ENCODE measurements around the gene ITGA2. TPM values are rescaled to one million over a fixed set of nuclear protein-coding genes. Genes with fewer than 3 reads are reported as not detected.

Gene ITGA2
- total RNA-seq, 1 experiment from 2014 or later, result 36.7 TPM

DNA sequence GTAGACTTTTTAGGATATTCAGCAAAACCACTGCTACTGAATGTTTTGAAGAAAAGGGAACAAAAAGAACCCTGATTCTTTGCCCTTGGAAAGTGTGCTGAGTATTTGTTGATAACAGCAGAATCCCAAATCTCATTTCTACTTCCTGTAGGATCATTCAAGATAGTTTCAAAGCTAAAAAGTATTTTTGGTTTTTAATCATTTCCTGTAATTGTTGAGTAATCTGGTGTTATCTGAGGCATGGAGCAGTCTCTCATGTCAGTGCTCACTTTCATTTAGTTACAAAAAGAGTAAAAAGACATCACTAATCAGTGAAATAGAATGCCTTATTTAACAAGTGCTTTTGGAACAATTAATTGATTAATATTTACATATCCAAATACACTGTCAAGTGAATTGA is 56.1 kb downstream of the ITGA2 start:
- Histone ChIP-seq H3K4me1 (ENCODE audit: insufficient read depth, low read length) (peaks cover 15% of the 10 kb centered on the region), H3F3A (ENCODE audit: low read length, unreplicated experiment) (no peaks in the 10 kb centered on the region), H4K20me1 (ENCODE audit: low read length) (no peaks in the 10 kb centered on the region), H2AFZ (ENCODE audit: low read length) (no peak overlapping the region), H3K79me2 (ENCODE audit: low read length) (peaks cover 7% of the 10 kb centered on the region; the same call in 1 of the 2 replicates), H3K9ac (ENCODE audit: low read length) (no peak overlapping the region), H3K4me3 (ENCODE audit: low read length) (no peak overlapping the region), H3K27ac (ENCODE audit: low read length) (no peak overlapping the region), H3K9me3 (ENCODE audit: low read length) (no peaks in the 10 kb centered on the region), H3K9me2 (replicated peaks; ENCODE audit: low read length) (no peaks in the 10 kb centered on the region), H3K4me2 (ENCODE audit: low read length) (no peak overlapping the region), H3K36me3 (ENCODE audit: low read depth, low read length) (peaks cover 48% of the 10 kb centered on the region), H3K27me3 (ENCODE audit: low read length) (no peaks in the 10 kb centered on the region)
- intact Hi-C loops (cut with micrococcal nuclease), result no loop called here
- ATAC-seq, result no peak
- CTCF ChIA-PET, result no interaction called here
- BruUV-seq (replicated peaks), result no TSS peak
- POLR2A ChIA-PET (ENCODE audit: unreplicated experiment), result no interaction called here
- no peak for DNase-seq
- TF ChIP-seq EZH2 (IDR thresholded peaks at IDR 0.05; ENCODE audit: low read length, unreplicated experiment), result no peak
- TF ChIP-seq, protein P1, sequence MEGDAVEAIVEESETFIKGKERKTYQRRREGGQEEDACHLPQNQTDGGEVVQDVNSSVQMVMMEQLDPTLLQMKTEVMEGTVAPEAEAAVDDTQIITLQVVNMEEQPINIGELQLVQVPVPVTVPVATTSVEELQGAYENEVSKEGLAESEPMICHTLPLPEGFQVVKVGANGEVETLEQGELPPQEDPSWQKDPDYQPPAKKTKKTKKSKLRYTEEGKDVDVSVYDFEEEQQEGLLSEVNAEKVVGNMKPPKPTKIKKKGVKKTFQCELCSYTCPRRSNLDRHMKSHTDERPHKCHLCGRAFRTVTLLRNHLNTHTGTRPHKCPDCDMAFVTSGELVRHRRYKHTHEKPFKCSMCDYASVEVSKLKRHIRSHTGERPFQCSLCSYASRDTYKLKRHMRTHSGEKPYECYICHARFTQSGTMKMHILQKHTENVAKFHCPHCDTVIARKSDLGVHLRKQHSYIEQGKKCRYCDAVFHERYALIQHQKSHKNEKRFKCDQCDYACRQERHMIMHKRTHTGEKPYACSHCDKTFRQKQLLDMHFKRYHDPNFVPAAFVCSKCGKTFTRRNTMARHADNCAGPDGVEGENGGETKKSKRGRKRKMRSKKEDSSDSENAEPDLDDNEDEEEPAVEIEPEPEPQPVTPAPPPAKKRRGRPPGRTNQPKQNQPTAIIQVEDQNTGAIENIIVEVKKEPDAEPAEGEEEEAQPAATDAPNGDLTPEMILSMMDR (conservative IDR thresholded peaks at IDR 0.05; ENCODE audit: low read depth, low read length), result no peak
- no peak for TF ChIP-seq EZH2phosphoT487 (IDR thresholded peaks at IDR 0.05; ENCODE audit: borderline replicate concordance, low read length)

DNA sequence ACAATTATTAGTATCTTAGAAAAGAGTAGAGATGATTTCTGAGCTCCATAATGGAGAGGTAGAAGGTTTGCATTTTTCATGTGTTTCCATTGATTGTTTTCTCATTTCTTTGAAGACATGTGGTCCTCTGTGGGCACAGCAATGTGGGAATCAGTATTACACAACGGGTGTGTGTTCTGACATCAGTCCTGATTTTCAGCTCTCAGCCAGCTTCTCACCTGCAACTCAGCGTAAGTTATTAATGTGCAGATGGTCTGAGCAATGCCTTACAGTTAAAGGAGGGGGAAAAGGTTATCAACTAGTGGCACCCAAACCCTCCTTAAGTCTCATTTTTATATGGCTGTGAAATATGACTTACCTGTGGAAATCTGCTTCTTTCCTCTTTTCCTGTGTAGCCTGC is 59.1 kb downstream of the ITGA2 start:
- no peak for ATAC-seq
- POLR2A ChIA-PET (ENCODE audit: unreplicated experiment), result no interaction called here
- no peaks in the 10 kb centered on the region for H3K9me3 ChIP-seq (ENCODE audit: low read length)
- H3K36me3 ChIP-seq (ENCODE audit: low read depth, low read length), result peaks cover 53% of the 10 kb centered on the region
- BruUV-seq (replicated peaks), result no TSS peak
- no peak overlapping the region for H2AFZ ChIP-seq (ENCODE audit: low read length)
- H3K4me3 ChIP-seq (ENCODE audit: low read length), result no peak overlapping the region
- no peak overlapping the region for H3K9ac ChIP-seq (ENCODE audit: low read length)
- H4K20me1 ChIP-seq (ENCODE audit: low read length), result no peaks in the 10 kb centered on the region
- intact Hi-C loops (cut with micrococcal nuclease), result no loop called here
- H3K27ac ChIP-seq (ENCODE audit: low read length), result no peak overlapping the region
- no peaks in the 10 kb centered on the region for H3F3A ChIP-seq (ENCODE audit: low read length, unreplicated experiment)
- CTCF ChIA-PET, result no interaction called here
- no peaks in the 10 kb centered on the region for H3K79me2 ChIP-seq (ENCODE audit: low read length)
- no peak overlapping the region for H3K4me2 ChIP-seq (ENCODE audit: low read length)
- H3K27me3 ChIP-seq (ENCODE audit: low read length), result no peaks in the 10 kb centered on the region
- TF ChIP-seq EZH2 (IDR thresholded peaks at IDR 0.05; ENCODE audit: low read length, unreplicated experiment), result no peak
- TF ChIP-seq EZH2phosphoT487 (IDR thresholded peaks at IDR 0.05; ENCODE audit: borderline replicate concordance, low read length), result no peak
- TF ChIP-seq, protein P1 (conservative IDR thresholded peaks at IDR 0.05; ENCODE audit: low read depth, low read length), result no peak
- H3K9me2 ChIP-seq (replicated peaks; ENCODE audit: low read length), result no peaks in the 10 kb centered on the region
- DNase-seq, result no peak
- H3K4me1 ChIP-seq (ENCODE audit: insufficient read depth, low read length), result peaks cover 12% of the 10 kb centered on the region

DNA sequence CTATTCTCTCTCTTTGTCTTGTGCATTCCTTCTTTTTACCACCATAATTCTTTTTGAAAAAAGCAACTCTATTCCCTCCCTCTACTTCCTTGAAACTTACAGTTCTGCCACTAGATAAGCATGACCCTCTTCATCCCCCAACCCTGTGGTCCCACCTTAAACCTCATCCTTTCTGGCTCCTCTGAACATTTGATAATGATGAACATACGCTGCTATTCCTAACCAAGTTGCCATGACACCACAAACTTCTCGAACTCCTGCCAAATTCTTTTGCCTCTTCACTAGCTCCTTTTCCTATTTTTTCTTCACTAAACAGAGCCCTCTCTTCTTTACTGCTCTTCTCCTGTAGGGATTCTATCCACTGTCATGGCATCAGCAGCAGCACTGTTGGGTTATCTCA is 63.3 kb downstream of the ITGA2 start:
- no peak overlapping the region for H3K9ac ChIP-seq (ENCODE audit: low read length)
- no peak for TF ChIP-seq EZH2phosphoT487 (IDR thresholded peaks at IDR 0.05; ENCODE audit: borderline replicate concordance, low read length)
- TF ChIP-seq, protein P1 (conservative IDR thresholded peaks at IDR 0.05; ENCODE audit: low read depth, low read length), result no peak
- TF ChIP-seq EZH2 (IDR thresholded peaks at IDR 0.05; ENCODE audit: low read length, unreplicated experiment), result no peak
- H2AFZ ChIP-seq (ENCODE audit: low read length), result no peak overlapping the region
- intact Hi-C loops (cut with micrococcal nuclease), result no loop called here
- no peaks in the 10 kb centered on the region for H4K20me1 ChIP-seq (ENCODE audit: low read length)
- H3K27me3 ChIP-seq (ENCODE audit: low read length), result no peaks in the 10 kb centered on the region
- no peaks in the 10 kb centered on the region for H3K79me2 ChIP-seq (ENCODE audit: low read length)
- H3K36me3 ChIP-seq (ENCODE audit: low read depth, low read length), result peaks cover 67% of the 10 kb centered on the region
- ATAC-seq (no peak), DNase-seq (no peak)
- no peak overlapping the region for H3K4me3 ChIP-seq (ENCODE audit: low read length)
- no peak overlapping the region for H3K4me2 ChIP-seq (ENCODE audit: low read length)
- H3K4me1 ChIP-seq (ENCODE audit: insufficient read depth, low read length), result no peaks in the 10 kb centered on the region
- no peaks in the 10 kb centered on the region for H3F3A ChIP-seq (ENCODE audit: low read length, unreplicated experiment)
- BruUV-seq (replicated peaks), result no TSS peak
- H3K9me3 ChIP-seq (ENCODE audit: low read length), result no peaks in the 10 kb centered on the region
- POLR2A ChIA-PET (ENCODE audit: unreplicated experiment), result no interaction called here
- no peaks in the 10 kb centered on the region for H3K9me2 ChIP-seq (replicated peaks; ENCODE audit: low read length)
- CTCF ChIA-PET, result no interaction called here
- H3K27ac ChIP-seq (ENCODE audit: low read length), result no peak overlapping the region
